HepG2 (cell line): ENCODE results near the gene ZFPM1.

ENCODE experiments used
- ATF7 ChIP-seq, 2 experiments: fragments of 450-650 bp in 1 of 2; sonication (generic) in 1 of 2; formaldehyde crosslinking in 1 of 2; IDR thresholded peaks; 2 replicates each; pipeline versions ENCODE4 v1.4.0 to v1.6.1; 2016 to 2020; ENCODE audit warnings: antibody characterized with exemption in 1 of 2, mild to moderate bottlenecking in 1 of 2, missing genetic modification reagents in 1 of 2
- CEBPB ChIP-seq: IDR thresholded peaks from 2 replicates; pipeline ENCODE4 v1.6.1; 2011; ENCODE audit warnings: low read depth, low read length, improper control_type of control experiment, borderline replicate concordance
- CTCF ChIP-seq: sonication (generic); formaldehyde crosslinking; IDR thresholded peaks from 2 replicates; pipeline ENCODE4 v1.5.0; 2020; ENCODE audit warnings: mild to moderate bottlenecking, missing genetic modification reagents, moderate library complexity
- GTF2F1 ChIP-seq: fragments of 150-350 bp; IDR thresholded peaks from 2 replicates; pipeline ENCODE4 v1.6.1; 2014; ENCODE audit warnings: low read length
- IKZF1 ChIP-seq: fragments of 450-650 bp; IDR thresholded peaks from 2 replicates; pipeline ENCODE4 v1.7.1; 2016
- SP1 ChIP-seq, 2 experiments: fragments of 450-650 bp in 1 of 2; sonication (generic) in 1 of 2; formaldehyde crosslinking in 1 of 2; IDR thresholded peaks; 2 replicates each; pipeline versions ENCODE4 v1.4.0 to v1.6.1; 2016 to 2020; ENCODE audit warnings: missing genetic modification reagents in 1 of 2
- YY1 ChIP-seq: IDR thresholded peaks from 2 replicates; pipeline ENCODE4 v1.6.1; 2011; ENCODE audit warnings: low read length, low read depth, moderate library complexity, mild to moderate bottlenecking; ENCODE audit not compliant: insufficient read depth, insufficient replicate concordance
- ZNF572 ChIP-seq: sonication (generic); formaldehyde crosslinking; IDR thresholded peaks from 2 replicates; pipeline ENCODE4 v1.5.1; 2020; ENCODE audit warnings: mild to moderate bottlenecking, missing genetic modification reagents
- ZNF766 ChIP-seq: sonication (generic); formaldehyde crosslinking; IDR thresholded peaks from 2 replicates; pipeline ENCODE4 v1.5.0; 2020; ENCODE audit warnings: missing genetic modification reagents, borderline replicate concordance
- ZSCAN31 ChIP-seq: sonication (generic); formaldehyde crosslinking; IDR thresholded peaks from 2 replicates; pipeline ENCODE4 v1.5.0; 2020; ENCODE audit warnings: low read depth, mild to moderate bottlenecking, missing genetic modification reagents
- TF ChIP-seq, protein P1 (sequence below): IDR thresholded peaks from 2 replicates; pipeline ENCODE4 v1.6.1; 2016

DNA sequence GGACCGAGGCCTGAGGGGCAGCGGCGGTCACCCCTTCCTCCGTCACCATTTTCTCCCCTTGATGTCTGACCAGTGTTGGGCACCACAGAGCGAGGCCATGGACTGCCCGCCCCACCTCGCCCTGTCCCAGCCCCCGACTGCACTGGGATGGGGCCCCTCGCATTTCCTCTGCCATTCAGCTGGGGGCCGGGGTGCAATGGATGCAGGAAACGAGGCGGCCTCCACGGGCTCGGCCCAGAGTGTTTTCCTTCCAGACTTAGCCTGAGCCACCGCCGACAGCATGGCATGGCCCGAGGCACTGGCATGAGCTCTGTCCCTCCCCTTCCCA, 72.5 kb downstream of the ZFPM1 start:
- no peak for TF ChIP-seq ZNF572
- no peak for TF ChIP-seq ZSCAN31
- TF ChIP-seq CTCF (CRISPR knock-in tag) = no peak
- no peak for TF ChIP-seq SP1 (IDR thresholded peaks at IDR 0.05)
- no peak for TF ChIP-seq SP1 (CRISPR knock-in tag; IDR thresholded peaks at IDR 0.05)
- TF ChIP-seq CEBPB = no peak
- TF ChIP-seq ATF7 (IDR thresholded peaks at IDR 0.05) = no peak
- TF ChIP-seq ATF7 (CRISPR knock-in tag; IDR thresholded peaks at IDR 0.05) = no peak
- no peak for TF ChIP-seq ZNF766 (CRISPR knock-in tag)
- no peak for TF ChIP-seq YY1
- no peak for TF ChIP-seq IKZF1
- TF ChIP-seq, protein P1, sequence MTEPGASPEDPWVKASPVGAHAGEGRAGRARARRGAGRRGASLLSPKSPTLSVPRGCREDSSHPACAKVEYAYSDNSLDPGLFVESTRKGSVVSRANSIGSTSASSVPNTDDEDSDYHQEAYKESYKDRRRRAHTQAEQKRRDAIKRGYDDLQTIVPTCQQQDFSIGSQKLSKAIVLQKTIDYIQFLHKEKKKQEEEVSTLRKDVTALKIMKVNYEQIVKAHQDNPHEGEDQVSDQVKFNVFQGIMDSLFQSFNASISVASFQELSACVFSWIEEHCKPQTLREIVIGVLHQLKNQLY (CRISPR knock-in tag) = no peak
- no peak for TF ChIP-seq GTF2F1
